Naive B cell (primary cell): ENCODE measurements around the gene AFF3. TPM values are rescaled to one million over a fixed set of nuclear protein-coding genes. Genes with fewer than 3 reads are reported as not detected.
A peak's percentile ranks its signal among the peaks of the same experiment; 100 is the strongest.

Source experiments
- ATAC-seq, 2 donors: fragments of 150-1000 bp; cut with Tn5 transposase; 2 replicates each; pipeline ENCODE4 v1.10.0; 2021; ENCODE audit warnings: low read depth in 2 of 2, mild to moderate bottlenecking in 2 of 2, moderate library complexity in 2 of 2
- DNase-seq: peaks from one replicate; pipeline ENCODE4 v3.0.0; 2022
- H3K27ac Mint-ChIP-seq, 6 donors: one replicate each; pipeline ENCODE4 v1.8.0; 2020 to 2022; ENCODE audit warnings: mild to moderate bottlenecking in 6 of 6, mixed read lengths in 6 of 6, moderate library complexity in 5 of 6, inconsistent platforms in 2 of 6
- H3K27me3 Mint-ChIP-seq, 3 donors: one replicate each; pipeline ENCODE4 v1.8.0; 2021 to 2022; ENCODE audit warnings: mixed read lengths in 3 of 3, mild to moderate bottlenecking in 1 of 3
- H3K36me3 Mint-ChIP-seq, 2 donors: one replicate each; pipeline ENCODE4 v1.8.0; 2020 to 2022; ENCODE audit warnings: mixed read lengths in 2 of 2, inconsistent platforms in 1 of 2, mild to moderate bottlenecking in 1 of 2
- H3K4me1 Mint-ChIP-seq, 3 donors: one replicate each; pipeline ENCODE4 v1.8.0; 2020 to 2022; ENCODE audit warnings: mixed read lengths in 3 of 3, inconsistent platforms in 1 of 3, mild to moderate bottlenecking in 1 of 3, moderate library complexity in 1 of 3
- H3K4me3 Mint-ChIP-seq, 8 donors: one replicate each; pipeline ENCODE4 v1.8.0; 2020 to 2022; ENCODE audit warnings: mild to moderate bottlenecking in 8 of 8, mixed read lengths in 8 of 8, moderate library complexity in 8 of 8, inconsistent platforms in 2 of 8
- H3K9me3 Mint-ChIP-seq, 7 donors: one replicate each; pipeline ENCODE4 v1.8.0; 2020 to 2022; ENCODE audit warnings: mixed read lengths in 7 of 7, mild to moderate bottlenecking in 5 of 7, inconsistent platforms in 2 of 7, moderate library complexity in 1 of 7
- polyA plus RNA-seq, 6 donors: library from polyadenylated mRNA; unstranded; fragments of 300-500 nt; fragmentation: Illumina TruSeq; gene quantifications; one replicate each; pipeline ENCODE4 v1.2.3, GENCODE V29; 2021; ENCODE audit warnings: low read depth in 6 of 6

Gene AFF3
- polyA plus RNA-seq, 6 donors from 2014 or later = 43.8 to 255 (median 96.8) TPM

GRCh38 chr2:100039291-100039980 lies 103.0 kb downstream of the AFF3 start:
- DNase-seq (no peak), ATAC-seq (no peak)
- Mint-ChIP-seq H3K36me3 (peaks cover 6 to 19% of the 10 kb centered on the region in 2 donors), H3K4me1 (peaks cover 54 to 84% (median 68%) of the 10 kb centered on the region in 3 donors), H3K9me3 (peaks cover 0 to 3% (median 0%) of the 10 kb centered on the region in 7 donors), H3K27me3 (no peaks in the 10 kb centered on the region), H3K27ac (peak overlapping the region in 5 of 6 donors; percentile 37 to 88 (median 80)), H3K4me3 (peak overlapping the region in 2 of 8 donors; percentile 12 to 40)

- H3K4me1 Mint-ChIP-seq = peaks cover 44 to 74% (median 57%) of the 10 kb centered on the region in 3 donors
- H3K9me3 Mint-ChIP-seq = peaks cover 0 to 3% (median 0%) of the 10 kb centered on the region in 7 donors
- H3K27ac Mint-ChIP-seq = peak overlapping the region in 2 of 6 donors; percentile 18 to 59
- DNase-seq = no peak
- H3K4me3 Mint-ChIP-seq = no peak overlapping the region
- peaks cover 0 to 13% of the 10 kb centered on the region in 2 donors for H3K36me3 Mint-ChIP-seq
- no peak for ATAC-seq
- no peaks in the 10 kb centered on the region for H3K27me3 Mint-ChIP-seq
These were observed 104.4 kb downstream of the AFF3 start for GRCh38 chr2:100038011-100038410.

GRCh38 chr2:100036793-100037192 lies 105.6 kb downstream of the AFF3 start:
- Mint-ChIP-seq H3K4me1 (peaks cover 47 to 68% (median 53%) of the 10 kb centered on the region in 3 donors), H3K9me3 (peaks cover 0 to 3% (median 0%) of the 10 kb centered on the region in 7 donors), H3K4me3 (no peak overlapping the region), H3K36me3 (peaks cover 3 to 17% of the 10 kb centered on the region in 2 donors), H3K27me3 (no peaks in the 10 kb centered on the region), H3K27ac (peak overlapping the region in 4 of 6 donors; percentile 51 to 90 (median 82))
- DNase-seq = no peak
- no peak for ATAC-seq

- ATAC-seq (no peak), DNase-seq (no peak)
- Mint-ChIP-seq H3K27me3 (no peaks in the 10 kb centered on the region), H3K36me3 (peaks cover 11 to 25% of the 10 kb centered on the region in 2 donors), H3K4me3 (peak overlapping the region in 2 of 8 donors; percentile 33 to 40), H3K9me3 (peaks cover 0 to 5% (median 0%) of the 10 kb centered on the region in 7 donors), H3K4me1 (peaks cover 52 to 68% (median 56%) of the 10 kb centered on the region in 3 donors), H3K27ac (peak overlapping the region in 4 of 6 donors; percentile 32 to 91 (median 82))
These were observed 106.4 kb downstream of the AFF3 start for GRCh38 chr2:100036026-100036425.

GRCh38 chr2:100034431-100034830 lies 108.0 kb downstream of the AFF3 start:
- Mint-ChIP-seq H3K4me3 (no peak overlapping the region), H3K9me3 (peaks cover 0 to 5% (median 0%) of the 10 kb centered on the region in 7 donors), H3K4me1 (peaks cover 51 to 58% (median 53%) of the 10 kb centered on the region in 3 donors), H3K27me3 (no peaks in the 10 kb centered on the region), H3K27ac (peak overlapping the region; percentile 22 to 87 (median 71)), H3K36me3 (peaks cover 18 to 24% of the 10 kb centered on the region in 2 donors)
- DNase-seq (no peak), ATAC-seq (no peak)

GRCh38 chr2:100033976-100034375 lies 108.4 kb downstream of the AFF3 start:
- no peak for ATAC-seq
- Mint-ChIP-seq H3K36me3 (peaks cover 18 to 21% of the 10 kb centered on the region in 2 donors), H3K4me3 (no peak overlapping the region), H3K4me1 (peaks cover 54 to 58% (median 55%) of the 10 kb centered on the region in 3 donors), H3K27ac (peak overlapping the region in 1 of 6 donors; percentile 44), H3K9me3 (peaks cover 0 to 5% (median 0%) of the 10 kb centered on the region in 7 donors), H3K27me3 (no peaks in the 10 kb centered on the region)
- no peak for DNase-seq

- no peak for ATAC-seq
- H3K9me3 Mint-ChIP-seq = peaks cover 0 to 5% (median 0%) of the 10 kb centered on the region in 7 donors
- H3K4me1 Mint-ChIP-seq = peaks cover 58 to 65% (median 58%) of the 10 kb centered on the region in 3 donors
- peaks cover 21 to 25% of the 10 kb centered on the region in 2 donors for H3K36me3 Mint-ChIP-seq
- peak overlapping the region in 4 of 6 donors; percentile 27 to 69 (median 42) for H3K27ac Mint-ChIP-seq
- H3K4me3 Mint-ChIP-seq = no peak overlapping the region
- no peaks in the 10 kb centered on the region for H3K27me3 Mint-ChIP-seq
- no peak for DNase-seq
These were observed 110.8 kb downstream of the AFF3 start for GRCh38 chr2:100031604-100032003.

- Mint-ChIP-seq H3K9me3 (peaks cover 0 to 6% (median 0%) of the 10 kb centered on the region in 7 donors), H3K4me1 (peaks cover 52 to 63% (median 58%) of the 10 kb centered on the region in 3 donors), H3K27ac (peak overlapping the region in 5 of 6 donors; percentile 53 to 91 (median 63)), H3K27me3 (no peaks in the 10 kb centered on the region), H3K4me3 (peak overlapping the region in 1 of 8 donors; percentile 16), H3K36me3 (peaks cover 29 to 41% of the 10 kb centered on the region in 2 donors)
- no peak for ATAC-seq
- no peak for DNase-seq
These were observed 112.9 kb downstream of the AFF3 start for GRCh38 chr2:100029460-100029859.

GRCh38 chr2:100021791-100022340 lies 120.5 kb downstream of the AFF3 start:
- peaks cover 54 to 76% (median 72%) of the 10 kb centered on the region in 3 donors for H3K4me1 Mint-ChIP-seq
- H3K9me3 Mint-ChIP-seq = peaks cover 0 to 2% (median 0%) of the 10 kb centered on the region in 7 donors
- ATAC-seq = peak; percentile 59 to 73
- peaks cover 22 to 33% of the 10 kb centered on the region in 2 donors for H3K36me3 Mint-ChIP-seq
- peak overlapping the region in 4 of 6 donors; percentile 19 to 81 (median 26) for H3K27ac Mint-ChIP-seq
- no peak for DNase-seq
- H3K4me3 Mint-ChIP-seq = peak overlapping the region in 3 of 8 donors; percentile 20 to 68 (median 36)
- no peaks in the 10 kb centered on the region for H3K27me3 Mint-ChIP-seq

- ATAC-seq (no peak), DNase-seq (no peak)
- Mint-ChIP-seq H3K27ac (peak overlapping the region in 5 of 6 donors; percentile 17 to 89 (median 83)), H3K4me1 (peaks cover 45 to 60% (median 51%) of the 10 kb centered on the region in 3 donors), H3K4me3 (no peak overlapping the region), H3K9me3 (peaks cover 0 to 3% (median 0%) of the 10 kb centered on the region in 7 donors), H3K27me3 (no peaks in the 10 kb centered on the region), H3K36me3 (peaks cover 14% of the 10 kb centered on the region in 2 donors)
These were observed 122.9 kb downstream of the AFF3 start for GRCh38 chr2:100019499-100019898.

- H3K4me3 Mint-ChIP-seq = no peak overlapping the region
- no peak for DNase-seq
- ATAC-seq = no peak
- peaks cover 0 to 3% (median 0%) of the 10 kb centered on the region in 7 donors for H3K9me3 Mint-ChIP-seq
- peaks cover 48 to 62% (median 55%) of the 10 kb centered on the region in 3 donors for H3K4me1 Mint-ChIP-seq
- H3K27ac Mint-ChIP-seq = peak overlapping the region in 5 of 6 donors; percentile 55 to 89 (median 78)
- no peaks in the 10 kb centered on the region for H3K27me3 Mint-ChIP-seq
- H3K36me3 Mint-ChIP-seq = peaks cover 14% of the 10 kb centered on the region in 2 donors
These were observed 123.8 kb downstream of the AFF3 start for GRCh38 chr2:100018341-100019193.

- no peak for ATAC-seq
- DNase-seq = no peak
- peaks cover 14% of the 10 kb centered on the region in 2 donors for H3K36me3 Mint-ChIP-seq
- peak overlapping the region in 1 of 6 donors; percentile 44 for H3K27ac Mint-ChIP-seq
- peaks cover 42 to 56% (median 50%) of the 10 kb centered on the region in 3 donors for H3K4me1 Mint-ChIP-seq
- H3K4me3 Mint-ChIP-seq = no peak overlapping the region
- no peaks in the 10 kb centered on the region for H3K27me3 Mint-ChIP-seq
- H3K9me3 Mint-ChIP-seq = peaks cover 0 to 3% (median 0%) of the 10 kb centered on the region in 7 donors
These were observed 124.8 kb downstream of the AFF3 start for GRCh38 chr2:100017633-100018032.

- ATAC-seq = no peak
- no peak overlapping the region for H3K27ac Mint-ChIP-seq
- no peak overlapping the region for H3K4me3 Mint-ChIP-seq
- H3K9me3 Mint-ChIP-seq = peaks cover 0 to 3% (median 0%) of the 10 kb centered on the region in 7 donors
- peaks cover 14% of the 10 kb centered on the region in 2 donors for H3K36me3 Mint-ChIP-seq
- no peaks in the 10 kb centered on the region for H3K27me3 Mint-ChIP-seq
- DNase-seq = no peak
- peaks cover 39 to 55% (median 50%) of the 10 kb centered on the region in 3 donors for H3K4me1 Mint-ChIP-seq
These were observed 125.6 kb downstream of the AFF3 start for GRCh38 chr2:100016756-100017155.
